Endodermal cell (in vitro differentiated cells): Measurements from ENCODE around the gene MACROH2A1. TPM values are rescaled to one million over a fixed set of nuclear protein-coding genes. Genes with fewer than 3 reads are reported as not detected.

Experiments
- DNase-seq: peaks from one replicate; pipeline ENCODE4 v3.0.0-alpha.2; 2017
- H3K27ac ChIP-seq: 2 replicates; pipeline ENCODE4 v1.5.1; 2013; ENCODE audit warnings: mild to moderate bottlenecking, low read depth, low read length, moderate library complexity
- H3K27me3 ChIP-seq: 2 replicates; pipeline ENCODE4 v1.6.1; 2013; ENCODE audit warnings: mild to moderate bottlenecking, low read length, moderate library complexity; ENCODE audit not compliant: insufficient read depth, control insufficient read depth, poor library complexity, severe bottlenecking
- H3K36me3 ChIP-seq: 2 replicates; pipeline ENCODE4 v1.7.0; 2013; ENCODE audit warnings: mild to moderate bottlenecking, low read length, moderate library complexity; ENCODE audit not compliant: control insufficient read depth, insufficient read depth
- H3K4me1 ChIP-seq: one replicate; pipeline ENCODE4 v1.7.0; 2013; ENCODE audit warnings: low read length; ENCODE audit not compliant: control insufficient read depth, insufficient read depth
- H3K4me3 ChIP-seq: 2 replicates; pipeline ENCODE4 v1.5.1; 2013; ENCODE audit warnings: mild to moderate bottlenecking, low read length, moderate library complexity
- H3K9ac ChIP-seq: 2 replicates; pipeline ENCODE4 v1.6.1; 2013; ENCODE audit warnings: mild to moderate bottlenecking, low read length, moderate library complexity; ENCODE audit not compliant: poor library complexity, severe bottlenecking; ENCODE audit errors: extremely low read depth
- H3K9me3 ChIP-seq: 2 replicates; pipeline ENCODE4 v1.6.1; 2013; ENCODE audit warnings: mild to moderate bottlenecking, low read length, moderate library complexity; ENCODE audit not compliant: control insufficient read depth
- H3K27ac Mint-ChIP-seq: 2 replicates; pipeline ENCODE4 v1.8.0; 2020; ENCODE audit warnings: mixed read lengths
- H3K27me3 Mint-ChIP-seq: 2 replicates; pipeline ENCODE4 v1.8.0; 2021; ENCODE audit warnings: mild to moderate bottlenecking, mixed read lengths; ENCODE audit not compliant: insufficient read depth
- H3K36me3 Mint-ChIP-seq: 2 replicates; pipeline ENCODE4 v1.8.0; 2020; ENCODE audit warnings: low read depth, mixed read lengths
- H3K4me1 Mint-ChIP-seq: 2 replicates; pipeline ENCODE4 v1.8.0; 2020; ENCODE audit warnings: mixed read lengths
- H3K4me3 Mint-ChIP-seq: 2 replicates; pipeline ENCODE4 v1.8.0; 2020; ENCODE audit warnings: mild to moderate bottlenecking, moderate library complexity, mixed read lengths
- H3K9me3 Mint-ChIP-seq: 2 replicates; pipeline ENCODE4 v1.8.0; 2020; ENCODE audit warnings: mild to moderate bottlenecking, mixed read lengths
- WGBS, 2 experiments: methylation state at CpG; one replicate each; pipeline versions ENCODE4 v1.1.5 to v1.1.7; 2013; ENCODE audit warnings: missing lambda C conversion rate in 2 of 2, mixed read lengths in 1 of 2; ENCODE audit not compliant: insufficient coverage in 1 of 2, insufficient read length in 1 of 2; 5-methylcytosine and 5-hydroxymethylcytosine counted together
- total RNA-seq, 2 donors: library from RNA; stranded (reverse); fragmentation: NEBNext Ultra II Directional in 1 of 2; extraction: Animal tissue kit (Norgen Biotek cat#: 25700) in 1 of 2; gene quantifications; 2 replicates in 1 of 2; 3 replicates in 1 of 2; pipeline ENCODE4 v1.2.1, GENCODE V29; 2021
- TF ChIP-seq, protein P1 (sequence below): fragments of 200-600 bp; sonication (generic); conservative IDR thresholded peaks from 2 replicates; pipeline ENCODE4 v1.5.0; 2021; ENCODE audit warnings: antibody characterized with exemption, mild to moderate bottlenecking

Gene MACROH2A1
- total RNA-seq, 2 donors from 2014 or later = 256 to 288 TPM

DNA sequence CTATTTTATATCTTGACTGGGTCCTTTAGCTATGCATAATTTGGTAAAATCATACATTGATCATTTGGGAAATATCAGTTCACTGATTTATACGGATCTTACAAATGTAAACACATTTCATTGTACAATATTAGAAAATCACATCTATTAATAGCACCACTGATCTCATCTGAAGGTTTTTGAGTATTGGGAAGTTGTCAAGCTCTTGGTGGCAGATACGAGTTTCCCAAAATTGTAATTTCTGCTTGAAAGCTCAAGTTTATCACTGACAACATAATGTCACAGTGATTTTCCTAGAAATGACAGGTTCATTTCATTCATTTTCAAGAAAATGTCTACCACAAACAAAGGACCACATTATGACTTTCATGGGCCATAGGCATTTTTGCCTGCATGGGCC, 3.0 kb upstream of the MACROH2A1 start:
- Mint-ChIP-seq H3K27me3 (peaks cover 49% of the 10 kb centered on the region), H3K36me3 (peaks cover under 1% of the 10 kb centered on the region), H3K9me3 (peaks cover 7% of the 10 kb centered on the region), H3K4me1 (peaks cover 24% of the 10 kb centered on the region), H3K27ac (no peak overlapping the region), H3K4me3 (no peak overlapping the region)
- TF ChIP-seq, protein P1, sequence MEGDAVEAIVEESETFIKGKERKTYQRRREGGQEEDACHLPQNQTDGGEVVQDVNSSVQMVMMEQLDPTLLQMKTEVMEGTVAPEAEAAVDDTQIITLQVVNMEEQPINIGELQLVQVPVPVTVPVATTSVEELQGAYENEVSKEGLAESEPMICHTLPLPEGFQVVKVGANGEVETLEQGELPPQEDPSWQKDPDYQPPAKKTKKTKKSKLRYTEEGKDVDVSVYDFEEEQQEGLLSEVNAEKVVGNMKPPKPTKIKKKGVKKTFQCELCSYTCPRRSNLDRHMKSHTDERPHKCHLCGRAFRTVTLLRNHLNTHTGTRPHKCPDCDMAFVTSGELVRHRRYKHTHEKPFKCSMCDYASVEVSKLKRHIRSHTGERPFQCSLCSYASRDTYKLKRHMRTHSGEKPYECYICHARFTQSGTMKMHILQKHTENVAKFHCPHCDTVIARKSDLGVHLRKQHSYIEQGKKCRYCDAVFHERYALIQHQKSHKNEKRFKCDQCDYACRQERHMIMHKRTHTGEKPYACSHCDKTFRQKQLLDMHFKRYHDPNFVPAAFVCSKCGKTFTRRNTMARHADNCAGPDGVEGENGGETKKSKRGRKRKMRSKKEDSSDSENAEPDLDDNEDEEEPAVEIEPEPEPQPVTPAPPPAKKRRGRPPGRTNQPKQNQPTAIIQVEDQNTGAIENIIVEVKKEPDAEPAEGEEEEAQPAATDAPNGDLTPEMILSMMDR = no peak
- Histone ChIP-seq H3K27ac (no peak overlapping the region), H3K9me3 (peaks cover 7% of the 10 kb centered on the region), H3K36me3 (no peaks in the 10 kb centered on the region), H3K9ac (no peak overlapping the region), H3K27me3 (no peaks in the 10 kb centered on the region), H3K4me1 (no peaks in the 10 kb centered on the region), H3K4me3 (no peak overlapping the region)
- DNase-seq = no peak
- 83 to 100% methylated on average over 1 to 2 of the region's 2 CpGs for WGBS, 2 experiments

DNA sequence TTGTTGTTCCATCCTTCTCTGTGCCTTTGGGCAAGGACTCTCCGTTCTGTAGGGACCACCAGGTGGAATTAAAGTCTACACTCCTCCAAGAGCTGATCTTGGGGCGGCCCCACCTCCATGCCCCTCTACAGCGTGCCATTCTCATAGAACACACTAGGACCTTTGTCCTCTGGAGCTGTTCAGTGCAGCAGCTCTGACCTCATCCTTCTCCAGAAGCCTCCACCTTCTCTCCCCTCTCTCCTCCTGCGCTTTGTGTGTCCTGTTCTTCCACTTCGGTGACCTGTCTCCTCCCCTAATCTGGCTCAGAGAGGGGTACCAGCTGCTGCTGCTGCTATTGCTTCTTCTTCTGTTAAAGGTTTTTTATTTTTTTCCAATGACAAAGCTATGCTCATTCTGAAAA, 1.8 kb upstream of the MACROH2A1 start:
- Mint-ChIP-seq H3K27ac (no peak overlapping the region), H3K4me3 (peak overlapping the region; percentile 78), H3K9me3 (peaks cover 5% of the 10 kb centered on the region), H3K36me3 (peaks cover 2% of the 10 kb centered on the region), H3K4me1 (peaks cover 36% of the 10 kb centered on the region), H3K27me3 (peaks cover 41% of the 10 kb centered on the region)
- H3K4me1 ChIP-seq = no peaks in the 10 kb centered on the region
- no peak overlapping the region for H3K27ac ChIP-seq
- H3K9ac ChIP-seq = no peak overlapping the region
- H3K9me3 ChIP-seq = peaks cover 7% of the 10 kb centered on the region
- WGBS, 2 experiments = 10 to 16% methylated on average over 2 to 5 of the region's 5 CpGs
- peak overlapping the region; percentile 85 for H3K4me3 ChIP-seq
- no peaks in the 10 kb centered on the region for H3K36me3 ChIP-seq
- TF ChIP-seq, protein P1 = no peak
- no peaks in the 10 kb centered on the region for H3K27me3 ChIP-seq
- peak; percentile 65 for DNase-seq

DNA sequence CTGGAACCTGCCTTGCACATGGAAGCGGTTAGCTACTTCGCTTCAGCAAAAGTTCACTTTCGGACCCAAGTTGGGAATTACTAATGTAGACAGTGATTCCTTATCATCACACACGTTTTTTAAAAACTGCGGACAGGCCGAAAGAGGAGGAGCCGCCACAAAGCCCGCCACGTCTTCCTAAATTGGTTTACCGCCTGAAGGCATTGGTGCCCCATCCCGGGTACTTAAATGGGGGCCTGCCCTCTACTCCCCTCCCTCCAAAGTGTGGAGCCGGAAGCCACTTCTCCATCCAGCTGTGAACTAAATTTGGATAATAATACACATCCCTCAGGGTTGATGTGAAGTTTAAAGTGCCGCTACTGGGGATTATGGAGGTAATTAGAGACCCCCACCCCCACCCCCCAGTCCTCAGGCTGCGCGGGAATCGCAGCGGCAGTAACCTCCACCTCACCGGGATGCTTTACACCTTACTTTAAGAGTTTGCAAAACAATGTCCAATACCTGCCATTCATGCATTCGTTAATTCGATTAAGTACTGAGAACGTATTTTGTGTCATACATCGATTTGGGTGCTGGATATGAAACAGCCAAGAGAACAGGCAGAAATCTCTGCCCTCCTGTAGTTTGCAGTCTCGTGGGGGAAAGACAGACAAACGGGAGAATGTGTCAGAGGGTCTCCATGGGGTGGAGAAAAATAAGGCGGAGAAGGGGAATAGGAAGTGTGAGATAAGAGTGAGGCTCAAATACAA, 937 bp upstream of the MACROH2A1 start:
- Histone ChIP-seq H3K4me3 (peak overlapping the region; percentile 85), H3K27me3 (no peaks in the 10 kb centered on the region), H3K9ac (peak overlapping the region; percentile 63), H3K27ac (no peak overlapping the region), H3K4me1 (peaks cover 5% of the 10 kb centered on the region), H3K9me3 (peaks cover 1% of the 10 kb centered on the region), H3K36me3 (no peaks in the 10 kb centered on the region)
- DNase-seq = peak; percentile 87
- peaks cover 2% of the 10 kb centered on the region for H3K36me3 Mint-ChIP-seq
- H3K27ac Mint-ChIP-seq = peak overlapping the region; percentile 94
- H3K4me1 Mint-ChIP-seq = peaks cover 45% of the 10 kb centered on the region
- H3K4me3 Mint-ChIP-seq = peak overlapping the region; percentile 78
- WGBS, 2 experiments = 3 to 8% methylated on average over 12 to 25 of the region's 25 CpGs
- peaks cover 32% of the 10 kb centered on the region for H3K27me3 Mint-ChIP-seq
- peaks cover 1% of the 10 kb centered on the region for H3K9me3 Mint-ChIP-seq
- TF ChIP-seq, protein P1 = no peak
